Mesenchymal stem cell (in vitro differentiated cells and primary cell): ENCODE measurements around the gene GPRC5A.
A peak's percentile ranks its signal among the peaks of the same experiment; 100 is the strongest.

Source experiments
- DNase-seq: peaks from one replicate; pipeline ENCODE4 v3.0.0-alpha.2; 2013
- H2AFZ ChIP-seq: one replicate; pipeline ENCODE4 v1.6.1; 2013; ENCODE audit warnings: low read depth, mild to moderate bottlenecking, control low read depth, inconsistent platforms, low read length, moderate library complexity
- H2AK5ac ChIP-seq: 2 replicates; pipeline ENCODE4 v1.6.1; 2013; ENCODE audit warnings: low read length, moderate library complexity, mild to moderate bottlenecking, inconsistent platforms; ENCODE audit not compliant: severe bottlenecking
- H2BK120ac ChIP-seq: one replicate; pipeline ENCODE4 v1.6.1; 2013; ENCODE audit warnings: low read depth, mild to moderate bottlenecking, inconsistent platforms, low read length, moderate library complexity
- H2BK12ac ChIP-seq, 2 experiments: one replicate each; pipeline ENCODE4 v1.6.1; 2013; ENCODE audit warnings: inconsistent platforms in 2 of 2, low read length in 2 of 2, mild to moderate bottlenecking in 2 of 2, moderate library complexity in 2 of 2, control low read depth in 1 of 2
- H2BK15ac ChIP-seq: one replicate; pipeline ENCODE4 v1.6.1; 2013; ENCODE audit warnings: mild to moderate bottlenecking, low read depth, inconsistent platforms; ENCODE audit not compliant: poor library complexity, severe bottlenecking
- H2BK5ac ChIP-seq: 2 replicates; pipeline ENCODE4 v1.6.1; 2013; ENCODE audit warnings: low read depth, mild to moderate bottlenecking, low read length, control low read depth, inconsistent platforms; ENCODE audit not compliant: poor library complexity, severe bottlenecking
- H3K14ac ChIP-seq, 2 experiments: one replicate each; pipeline ENCODE4 v1.6.1; 2013; ENCODE audit warnings: inconsistent platforms in 2 of 2, low read length in 2 of 2, control low read depth in 1 of 2, mild to moderate bottlenecking in 1 of 2, moderate library complexity in 1 of 2
- H3K18ac ChIP-seq, 2 experiments: one replicate each; pipeline ENCODE4 v1.6.1; 2013; ENCODE audit warnings: inconsistent platforms in 2 of 2, low read length in 2 of 2, control low read depth in 1 of 2, low read depth in 1 of 2, mild to moderate bottlenecking in 1 of 2
- H3K23ac ChIP-seq, 2 experiments: one replicate each; pipeline ENCODE4 v1.6.1; 2013; ENCODE audit warnings: inconsistent platforms in 2 of 2, low read length in 2 of 2, mild to moderate bottlenecking in 2 of 2, moderate library complexity in 2 of 2, control low read depth in 1 of 2
- H3K27ac ChIP-seq: 2 replicates; pipeline ENCODE4 v1.5.1; 2013; ENCODE audit warnings: mild to moderate bottlenecking, moderate library complexity, low read length, control low read depth, inconsistent platforms; ENCODE audit not compliant: poor library complexity, severe bottlenecking
- H3K27me3 ChIP-seq, 2 experiments: 2 replicates each; pipeline versions ENCODE4 v1.6.1 to v1.7.0; 2013; ENCODE audit warnings: low read length in 2 of 2, mild to moderate bottlenecking in 2 of 2, moderate library complexity in 2 of 2, control low read depth in 1 of 2, inconsistent platforms in 1 of 2; ENCODE audit not compliant: control insufficient read depth in 1 of 2, insufficient read depth in 1 of 2
- H3K36me3 ChIP-seq, 2 experiments: 2 replicates each; pipeline versions ENCODE4 v1.6.1 to v1.7.0; 2013; ENCODE audit warnings: low read length in 2 of 2, control low read depth in 1 of 2, inconsistent platforms in 1 of 2, low read depth in 1 of 2, mild to moderate bottlenecking in 1 of 2; ENCODE audit not compliant: insufficient read depth in 2 of 2, control insufficient read depth in 1 of 2
- H3K4ac ChIP-seq, 2 experiments: one replicate each; pipeline ENCODE4 v1.6.1; 2013; ENCODE audit warnings: inconsistent platforms in 2 of 2, low read length in 2 of 2, mild to moderate bottlenecking in 2 of 2, moderate library complexity in 2 of 2, control low read depth in 1 of 2, low read depth in 1 of 2
- H3K4me1 ChIP-seq: 2 replicates; pipeline ENCODE4 v1.6.1; 2013; ENCODE audit warnings: low read depth, low read length, control low read depth; ENCODE audit not compliant: control insufficient read depth, insufficient read depth
- H3K4me2 ChIP-seq: 2 replicates; pipeline ENCODE4 v1.6.1; 2013; ENCODE audit warnings: low read length, mild to moderate bottlenecking, inconsistent platforms; ENCODE audit not compliant: poor library complexity, severe bottlenecking
- H3K4me3 ChIP-seq, 2 experiments: 2 replicates each; pipeline versions ENCODE4 v1.5.1 to v1.7.0; 2013; ENCODE audit warnings: low read length in 2 of 2, mild to moderate bottlenecking in 2 of 2, control low read depth in 1 of 2, low read depth in 1 of 2; ENCODE audit not compliant: insufficient read depth in 1 of 2
- H3K79me1 ChIP-seq: replicated peaks from 2 replicates; pipeline ENCODE4 v1.6.1; 2013; ENCODE audit warnings: mild to moderate bottlenecking, control low read depth, low read length, inconsistent platforms; ENCODE audit not compliant: poor library complexity, severe bottlenecking
- H3K9ac ChIP-seq: 2 replicates; pipeline ENCODE4 v1.7.0; 2013; ENCODE audit warnings: mild to moderate bottlenecking, low read length, moderate library complexity
- H3K9me3 ChIP-seq: 2 replicates; pipeline ENCODE4 v1.7.0; 2013; ENCODE audit warnings: mild to moderate bottlenecking, low read length; ENCODE audit not compliant: control insufficient read depth
- H4K8ac ChIP-seq: one replicate; pipeline ENCODE4 v1.6.1; 2013; ENCODE audit warnings: inconsistent platforms, mild to moderate bottlenecking, low read length, moderate library complexity
- H4K91ac ChIP-seq: one replicate; pipeline ENCODE4 v1.6.1; 2013; ENCODE audit warnings: mild to moderate bottlenecking, low read length, inconsistent platforms
- WGBS: methylation state at CpG from one replicate; pipeline ENCODE4 v1.1.7; 2013; ENCODE audit warnings: mixed read lengths; 5-methylcytosine and 5-hydroxymethylcytosine counted together

The GPRC5A gene

DNA sequence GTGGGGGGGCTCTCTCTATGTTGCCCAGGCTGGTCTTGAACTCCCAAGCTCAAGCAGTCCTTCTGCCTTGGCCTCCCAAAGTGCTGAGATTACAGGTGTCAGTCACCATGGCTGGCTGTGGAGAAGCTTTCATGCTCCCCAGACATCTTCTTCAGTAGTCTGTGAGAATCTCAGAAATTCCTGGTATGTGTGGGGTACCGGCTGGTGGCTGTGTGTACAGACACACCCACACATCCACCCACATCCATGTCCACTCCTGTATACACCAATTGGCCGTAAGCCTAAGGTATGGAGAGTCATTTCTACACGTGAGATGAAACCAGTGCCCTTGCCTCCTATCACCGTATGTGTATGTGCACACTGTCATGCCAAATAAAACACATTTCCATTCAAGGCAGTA, 32.8 kb downstream of the GPRC5A start:
- no peaks in the 10 kb centered on the region for H3K9me3 ChIP-seq
- H2AK5ac ChIP-seq = no peak overlapping the region
- H2BK12ac ChIP-seq = no peak overlapping the region
- no peak overlapping the region for H3K14ac ChIP-seq
- H2BK120ac ChIP-seq = no peak overlapping the region
- no peak overlapping the region for H3K4me2 ChIP-seq
- no peak for DNase-seq
- H3K23ac ChIP-seq = no peak overlapping the region
- no peak overlapping the region for H3K4ac ChIP-seq
- no peaks in the 10 kb centered on the region for H3K27me3 ChIP-seq
- H3K36me3 ChIP-seq = no peaks in the 10 kb centered on the region
- H3K9ac ChIP-seq = no peak overlapping the region
- 94% methylated on average over 4 of the region's 4 CpGs for WGBS
- no peak overlapping the region for H4K91ac ChIP-seq
- H3K27ac ChIP-seq = no peak overlapping the region
- H2AFZ ChIP-seq = no peak overlapping the region
- peaks cover 5% of the 10 kb centered on the region for H3K4me1 ChIP-seq
- H4K8ac ChIP-seq = no peak overlapping the region
- H2BK15ac ChIP-seq = no peak overlapping the region
- no peak overlapping the region for H3K18ac ChIP-seq
- H3K4me3 ChIP-seq = no peak overlapping the region
- H2BK5ac ChIP-seq = no peak overlapping the region
- H3K79me1 ChIP-seq = no peaks in the 10 kb centered on the region

DNA sequence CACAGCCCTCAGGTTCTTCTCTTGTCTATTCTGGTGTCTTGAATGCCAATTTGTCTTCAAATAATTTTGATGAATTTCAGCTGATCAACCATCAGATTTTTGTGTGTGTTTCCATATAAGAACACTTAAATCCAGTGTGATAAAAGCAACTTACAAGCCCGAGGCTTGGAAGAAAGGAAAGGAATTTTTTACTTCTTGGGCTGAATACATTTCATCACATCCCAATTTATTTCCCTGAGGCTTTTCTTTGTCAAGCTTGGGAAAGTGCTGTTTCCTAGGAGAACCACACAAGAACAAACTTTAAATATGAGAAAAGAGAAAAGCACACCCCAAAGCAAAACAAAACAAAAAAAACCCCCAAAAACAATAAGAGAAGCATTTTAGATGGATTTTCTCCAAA, 34.0 kb downstream of the GPRC5A start:
- Histone ChIP-seq H2AFZ (no peak overlapping the region), H2BK5ac (no peak overlapping the region), H4K8ac (no peak overlapping the region), H3K23ac (no peak overlapping the region), H2AK5ac (no peak overlapping the region), H3K4me3 (peak overlapping the region in 1 of 2 experiments; percentile 31), H3K79me1 (no peaks in the 10 kb centered on the region), H2BK12ac (no peak overlapping the region), H3K27ac (no peak overlapping the region), H4K91ac (no peak overlapping the region), H3K14ac (no peak overlapping the region), H2BK120ac (no peak overlapping the region), H3K18ac (no peak overlapping the region), H3K9ac (peak overlapping the region; percentile 92), H3K4ac (no peak overlapping the region), H3K36me3 (no peaks in the 10 kb centered on the region), H3K9me3 (peaks cover under 1% of the 10 kb centered on the region), H3K4me2 (no peak overlapping the region), H3K27me3 (no peaks in the 10 kb centered on the region), H3K4me1 (peaks cover 5% of the 10 kb centered on the region), H2BK15ac (no peak overlapping the region)
- WGBS = no CpG with 5 or more reads among the region's 1 CpG
- no peak for DNase-seq

DNA sequence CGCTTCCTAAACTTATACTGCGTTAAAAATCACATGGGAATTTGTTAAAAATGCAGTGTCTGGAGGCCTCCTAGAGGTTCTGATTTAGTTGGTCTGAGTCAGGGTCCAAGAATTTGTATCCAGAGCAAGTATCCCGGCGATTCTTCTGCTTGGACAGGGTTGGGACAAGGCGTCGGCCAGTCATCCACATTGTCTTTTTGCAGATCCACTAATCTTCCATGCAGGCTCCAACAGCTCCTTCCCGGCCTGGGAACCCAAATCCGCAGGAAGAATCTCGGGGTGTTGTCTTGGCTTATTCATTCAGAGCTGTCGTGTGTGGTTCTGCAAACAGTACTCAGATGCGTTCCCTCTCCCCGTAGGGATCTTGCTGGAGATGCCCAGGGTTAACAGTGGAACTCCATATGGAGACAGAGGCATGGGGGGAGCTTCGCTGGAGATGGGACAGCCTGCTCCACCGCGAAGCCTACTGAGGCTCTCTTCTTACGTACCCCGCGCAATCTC, 35.3 kb downstream of the GPRC5A start:
- no peak overlapping the region for H2BK12ac ChIP-seq
- H2AFZ ChIP-seq = no peak overlapping the region
- peak overlapping the region; percentile 92 for H3K9ac ChIP-seq
- H3K4me1 ChIP-seq = peaks cover 5% of the 10 kb centered on the region
- no peak overlapping the region for H3K14ac ChIP-seq
- no peak overlapping the region for H2BK5ac ChIP-seq
- no peak overlapping the region for H4K8ac ChIP-seq
- no peaks in the 10 kb centered on the region for H3K36me3 ChIP-seq
- no peak overlapping the region for H2BK15ac ChIP-seq
- no peak overlapping the region for H3K4me2 ChIP-seq
- H3K4ac ChIP-seq = no peak overlapping the region
- peaks cover 4% of the 10 kb centered on the region for H3K9me3 ChIP-seq
- no peaks in the 10 kb centered on the region for H3K27me3 ChIP-seq
- H3K4me3 ChIP-seq = no peak overlapping the region
- H3K27ac ChIP-seq = no peak overlapping the region
- WGBS = 65% methylated on average over 13 of the region's 18 CpGs
- no peak overlapping the region for H3K23ac ChIP-seq
- H2BK120ac ChIP-seq = no peak overlapping the region
- no peaks in the 10 kb centered on the region for H3K79me1 ChIP-seq
- H4K91ac ChIP-seq = no peak overlapping the region
- H3K18ac ChIP-seq = peak overlapping the region in 1 of 2 experiments; percentile 14
- no peak overlapping the region for H2AK5ac ChIP-seq
- DNase-seq = peak; percentile 43

DNA sequence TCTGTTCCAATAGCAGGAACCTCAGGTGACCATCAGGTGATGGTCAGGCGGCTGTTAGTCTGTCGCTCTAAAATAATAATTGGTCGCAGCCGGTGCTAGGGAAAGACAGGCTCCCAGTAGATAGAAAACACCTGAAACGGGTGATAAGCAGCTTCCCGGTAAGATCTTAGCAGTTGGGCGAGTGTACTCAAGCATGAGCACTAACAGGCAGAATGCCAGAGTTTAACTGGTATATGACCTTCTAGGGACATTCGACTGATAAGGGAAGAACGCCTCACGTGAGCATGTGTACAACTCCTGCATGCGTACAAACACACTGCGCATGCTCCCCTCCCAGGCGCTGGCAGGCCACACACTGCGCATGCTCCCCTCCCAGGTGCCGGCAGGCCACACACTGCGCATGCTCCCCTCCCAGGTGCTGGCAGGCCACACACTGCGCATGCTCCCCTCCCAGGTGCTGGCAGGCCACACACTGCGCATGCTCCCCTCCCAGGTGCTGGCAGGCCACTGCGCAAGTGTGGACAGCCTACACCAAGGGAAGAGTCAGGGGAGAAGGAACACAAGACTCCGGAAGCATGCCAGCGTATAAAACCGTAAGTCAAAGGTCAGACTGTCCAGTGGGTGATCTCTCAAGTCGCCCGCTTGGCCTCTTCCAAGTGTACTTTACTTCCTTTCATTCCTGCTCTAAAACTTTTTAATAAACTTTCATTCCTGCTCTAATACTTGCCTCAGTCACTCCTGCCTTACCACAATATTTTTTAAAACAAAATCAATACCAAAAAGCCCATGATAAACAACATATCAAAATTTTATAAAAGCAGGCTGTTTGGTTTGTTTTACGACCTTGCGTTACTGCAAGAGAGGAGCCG, 36.1 kb downstream of the GPRC5A start:
- H3K4ac ChIP-seq = no peak overlapping the region
- no peak overlapping the region for H3K14ac ChIP-seq
- no peak overlapping the region for H2AK5ac ChIP-seq
- no peak overlapping the region for H3K4me2 ChIP-seq
- H3K4me1 ChIP-seq = peaks cover 5% of the 10 kb centered on the region
- no peaks in the 10 kb centered on the region for H3K79me1 ChIP-seq
- no peak overlapping the region for H2BK15ac ChIP-seq
- H4K91ac ChIP-seq = no peak overlapping the region
- peaks cover 4% of the 10 kb centered on the region for H3K9me3 ChIP-seq
- DNase-seq = no peak
- no peak overlapping the region for H3K23ac ChIP-seq
- H3K27ac ChIP-seq = no peak overlapping the region
- no peaks in the 10 kb centered on the region for H3K36me3 ChIP-seq
- H2BK5ac ChIP-seq = no peak overlapping the region
- H2BK12ac ChIP-seq = no peak overlapping the region
- H2BK120ac ChIP-seq = no peak overlapping the region
- H3K4me3 ChIP-seq = no peak overlapping the region
- no peaks in the 10 kb centered on the region for H3K27me3 ChIP-seq
- H3K9ac ChIP-seq = no peak overlapping the region
- 96% methylated on average over 27 of the region's 27 CpGs for WGBS
- no peak overlapping the region for H3K18ac ChIP-seq
- H2AFZ ChIP-seq = no peak overlapping the region
- H4K8ac ChIP-seq = no peak overlapping the region
